T-helper 1 cell treated with Interleukin-12 subunit alpha and Interleukin-12 subunit beta and Interleukin-4 antibody, amounts not matched to agents 30 ng/mL and 1 ng/mL, for 36 hours (primary cell): Measurements from ENCODE around the gene CST3. TPM values are rescaled to one million over a fixed set of nuclear protein-coding genes. Genes with fewer than 3 reads are reported as not detected.
"Not testable (repeated sequence)": the region's sequence is repeated elsewhere in the genome, so short reads cannot be mapped to it uniquely, and the experiment has no call there.

ENCODE experiments used
- intact Hi-C: fragments of 100-400 bp; cut with micrococcal nuclease; formaldehyde crosslinking; loops from one replicate; pipeline ENCODE4 v1.15.1; 2024
- total RNA-seq: library from RNA; stranded (reverse); gene quantifications from 2 replicates; pipeline ENCODE4 v1.2.3, GENCODE V29; 2022

The CST3 gene
- total RNA-seq, 1 donor from 2014 or later = 0.83 TPM

DNA sequence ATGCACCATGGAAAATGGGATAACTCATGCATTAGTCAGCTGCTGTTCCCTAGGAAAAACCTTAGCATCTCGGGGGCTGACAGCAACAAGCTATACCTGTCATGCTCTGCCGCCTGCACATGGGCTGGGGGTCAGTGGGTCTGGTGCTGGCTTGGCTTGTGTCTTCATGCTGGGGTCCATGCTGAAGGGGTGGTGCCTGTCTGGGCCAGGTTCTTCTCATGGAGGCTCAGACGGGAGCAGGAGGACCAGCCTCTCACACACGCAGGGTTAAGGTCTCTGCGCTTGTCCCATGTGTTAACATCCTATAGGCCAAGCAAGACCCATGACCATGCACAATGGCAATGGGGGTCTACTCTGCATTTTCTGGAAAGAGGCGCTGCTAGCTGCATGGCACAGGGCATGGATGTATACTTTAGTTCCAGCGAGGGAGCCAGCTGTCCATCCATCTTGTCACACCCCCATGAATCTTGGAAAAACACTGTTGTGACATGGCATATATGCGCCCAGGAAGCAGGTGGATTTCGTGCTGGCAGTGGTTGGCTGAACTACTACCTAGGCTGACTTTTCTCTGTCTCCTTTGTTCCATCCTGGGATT is 24.6 kb upstream of the CST3 start:
- intact Hi-C loops = no loop called here

- intact Hi-C loops = no loop called here
These were observed 23.3 kb upstream of the CST3 start for GRCh38 chr20:23661002-23661429.

DNA sequence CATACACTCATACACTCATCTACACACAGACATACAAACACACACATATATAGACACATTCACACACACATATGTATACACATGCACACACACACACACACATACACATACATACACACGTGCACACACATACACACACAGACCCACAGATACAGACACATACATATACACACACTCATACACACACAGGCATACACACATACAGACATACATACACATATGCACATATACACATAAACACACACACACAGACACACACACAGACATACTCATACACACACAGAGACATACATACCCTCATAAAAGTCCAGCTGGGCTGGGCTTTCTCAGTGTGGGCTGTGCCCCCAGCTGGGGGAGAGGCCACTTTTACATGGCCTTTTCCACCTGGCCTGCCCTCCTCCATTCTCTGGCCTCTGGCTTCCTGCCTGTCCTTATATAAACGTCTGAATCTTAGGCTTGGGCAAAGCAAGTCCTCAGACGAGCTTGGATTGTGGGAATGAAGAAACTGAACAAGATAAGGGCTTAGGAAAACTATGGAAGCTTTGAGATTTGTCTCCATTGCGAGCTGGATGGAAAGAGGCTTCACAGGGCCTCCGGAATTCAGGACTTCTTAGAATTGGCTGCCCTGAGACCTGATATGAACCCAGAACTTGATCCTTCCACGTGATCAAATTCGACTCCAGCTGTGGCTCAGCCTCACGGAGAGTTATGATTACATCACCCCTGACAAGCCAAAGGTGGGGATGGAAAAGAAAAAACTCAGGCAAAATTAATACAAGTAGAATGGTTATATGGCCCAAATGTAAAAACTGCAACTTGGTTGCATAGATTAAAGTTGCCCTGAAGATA is 22.5 kb upstream of the CST3 start:
- intact Hi-C loops = no loop called here

GRCh38 chr20:23659610-23659988 is 21.8 kb upstream of the CST3 start:
- intact Hi-C loops = not testable (repeated sequence)

GRCh38 chr20:23658989-23659609 is 21.3 kb upstream of the CST3 start:
- intact Hi-C loops = no loop called here

DNA sequence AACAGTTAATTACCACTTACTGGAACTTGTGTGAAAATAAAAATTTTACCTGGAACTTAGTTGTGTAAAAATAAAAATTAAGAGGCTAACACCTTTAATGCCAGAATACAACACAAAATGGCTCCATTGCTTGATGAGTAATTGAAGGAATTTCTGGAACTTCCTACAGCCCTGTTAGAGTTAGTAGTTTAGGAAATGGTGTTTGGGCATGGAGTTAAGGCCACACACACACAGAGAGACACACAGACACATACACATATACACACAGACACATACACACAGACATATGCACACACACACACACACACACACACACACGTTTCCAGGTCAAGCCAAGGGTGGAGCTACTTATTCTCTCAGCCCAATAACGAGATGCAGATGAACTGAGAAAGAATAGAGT is 20.6 kb upstream of the CST3 start:
- intact Hi-C loops = no loop called here

DNA sequence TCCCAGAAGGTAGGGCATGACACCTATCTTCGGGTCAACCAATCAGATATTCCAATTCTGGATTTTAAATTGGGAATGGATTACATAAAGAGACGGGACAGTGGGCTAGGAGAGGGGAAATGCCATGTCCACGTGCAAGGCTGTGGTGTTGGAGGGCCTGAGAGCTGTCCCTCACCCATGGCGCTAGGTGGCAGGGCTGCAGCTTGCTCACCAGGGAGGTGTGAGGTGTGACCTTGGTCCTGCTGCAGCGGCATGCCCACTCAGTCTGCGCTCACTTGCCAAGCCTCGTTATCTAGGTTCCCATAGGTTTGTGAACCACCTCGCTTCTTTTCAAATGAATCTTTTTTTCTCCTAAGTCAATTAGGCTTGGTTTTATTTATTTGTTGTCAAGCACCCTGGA is 19.4 kb upstream of the CST3 start:
- intact Hi-C loops = no loop called here

- intact Hi-C loops = no loop called here
These were observed 18.6 kb upstream of the CST3 start for GRCh38 chr20:23656372-23656771.

GRCh38 chr20:23655491-23656211 is 17.9 kb upstream of the CST3 start:
- intact Hi-C loops = no loop called here

- intact Hi-C loops = no loop called here
These were observed 17.0 kb upstream of the CST3 start for GRCh38 chr20:23654717-23655116.

DNA sequence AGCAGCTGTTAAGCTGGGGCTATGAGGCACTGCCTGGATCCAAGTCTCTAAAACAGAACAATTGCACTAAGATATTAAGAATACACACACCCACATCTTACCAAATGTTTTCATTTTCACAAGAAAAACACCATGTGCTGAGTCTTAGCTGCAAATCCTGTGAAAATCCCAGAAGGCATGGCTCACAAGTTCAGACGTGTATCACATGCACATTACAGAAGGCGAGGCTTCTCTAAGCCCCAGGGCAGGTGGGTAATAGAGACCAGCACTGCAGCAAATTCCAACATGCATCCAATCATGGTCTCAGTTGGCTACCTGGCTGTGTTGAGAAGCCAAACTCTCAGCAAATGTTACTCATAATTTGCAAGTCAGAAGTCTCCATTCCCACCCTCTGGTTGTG is 16.2 kb upstream of the CST3 start:
- intact Hi-C loops = no loop called here

- intact Hi-C loops = no loop called here
These were observed 15.7 kb upstream of the CST3 start for GRCh38 chr20:23653400-23653938.

DNA sequence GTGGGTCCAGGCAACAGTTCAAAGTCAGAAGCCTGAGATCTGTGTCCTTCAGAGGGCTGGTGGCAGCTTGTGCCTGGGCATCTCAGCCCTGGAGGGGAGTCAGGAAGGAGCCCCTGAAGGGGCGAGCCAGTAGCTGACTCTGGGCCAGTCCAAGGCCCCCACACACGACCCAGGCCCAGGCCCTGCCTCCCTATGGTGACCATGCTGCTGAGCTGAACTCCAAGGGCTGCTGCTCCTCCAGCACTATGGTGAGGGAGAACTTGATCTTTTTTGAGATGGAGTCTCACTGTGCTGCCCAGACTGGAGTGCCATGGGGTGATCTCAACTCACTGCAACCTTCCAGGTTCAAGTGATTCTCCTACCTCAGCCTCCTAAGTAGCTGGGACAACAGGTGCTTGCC is 15.2 kb upstream of the CST3 start:
- intact Hi-C loops = no loop called here

DNA sequence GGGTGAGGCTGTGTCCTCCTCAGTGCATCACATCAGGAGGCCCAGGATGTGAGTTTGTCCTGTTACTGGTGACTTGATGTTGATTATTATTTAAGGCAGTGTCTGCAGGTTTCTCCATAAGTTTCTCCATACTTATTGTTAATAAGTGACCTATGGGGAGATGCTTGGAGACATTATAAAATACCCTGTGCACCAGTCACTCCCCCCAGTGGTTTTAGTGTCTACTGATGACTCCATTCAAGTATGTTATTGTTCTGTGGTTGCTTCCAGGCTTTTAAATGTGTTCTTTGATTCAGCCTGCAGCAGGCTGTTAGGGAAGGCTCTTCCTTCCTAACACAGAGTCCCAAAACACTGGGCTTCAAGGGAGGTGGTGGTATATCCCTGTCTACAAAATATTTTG is 14.6 kb upstream of the CST3 start:
- intact Hi-C loops = no loop called here

GRCh38 chr20:23651117-23651516 is 13.4 kb upstream of the CST3 start:
- intact Hi-C loops = no loop called here

DNA sequence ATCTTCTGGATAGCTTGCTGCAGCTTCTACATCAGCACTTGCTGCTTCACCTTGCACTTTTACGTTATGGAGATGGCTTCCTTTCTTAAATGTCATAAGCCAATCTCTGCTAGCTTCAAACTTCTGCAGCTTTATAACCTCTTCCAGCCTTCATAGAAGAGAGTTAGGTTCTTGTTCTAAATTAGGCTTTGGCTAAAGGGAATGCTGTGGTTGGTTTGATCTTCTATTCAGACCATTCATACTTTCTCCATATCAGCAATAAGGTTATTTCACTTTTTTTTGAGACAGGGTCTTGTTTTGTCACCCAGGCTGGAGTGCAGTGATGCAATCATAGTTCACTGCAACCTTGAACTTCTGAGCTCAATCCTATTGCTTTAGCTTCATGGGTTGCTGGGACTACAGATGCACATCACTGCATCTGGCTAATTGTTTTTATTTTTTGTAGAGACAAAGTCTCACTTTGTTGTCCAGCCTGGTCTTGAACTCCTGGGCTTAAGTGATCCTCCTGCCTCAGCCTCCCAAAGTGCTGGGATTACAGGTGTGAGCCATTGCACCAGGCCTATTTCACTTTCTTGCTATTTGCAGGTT is 12.2 kb upstream of the CST3 start:
- intact Hi-C loops = no loop called here

DNA sequence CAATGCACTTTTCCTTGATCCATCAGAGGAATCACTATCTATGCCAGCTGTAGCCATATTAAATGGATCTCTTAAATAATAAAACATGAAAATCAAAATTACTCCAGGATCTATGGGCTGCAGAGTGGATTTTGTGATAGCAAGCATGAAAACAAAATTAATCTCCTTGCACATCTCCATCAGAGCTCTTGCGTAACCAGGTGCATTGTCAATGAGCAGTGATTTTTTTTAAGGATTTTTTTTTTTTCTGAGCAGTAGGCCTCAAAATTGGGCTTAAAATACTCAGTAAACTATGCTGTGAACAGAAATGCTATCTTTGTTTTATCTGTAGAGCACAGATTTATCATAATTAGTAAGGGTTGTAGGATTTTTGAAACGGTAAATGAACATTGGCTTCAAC is 11.5 kb upstream of the CST3 start:
- intact Hi-C loops = no loop called here

- intact Hi-C loops = no loop called here
These were observed 9.6 kb upstream of the CST3 start for GRCh38 chr20:23647346-23647745.

- intact Hi-C loops = no loop called here
These were observed 8.5 kb upstream of the CST3 start for GRCh38 chr20:23646106-23646873.

DNA sequence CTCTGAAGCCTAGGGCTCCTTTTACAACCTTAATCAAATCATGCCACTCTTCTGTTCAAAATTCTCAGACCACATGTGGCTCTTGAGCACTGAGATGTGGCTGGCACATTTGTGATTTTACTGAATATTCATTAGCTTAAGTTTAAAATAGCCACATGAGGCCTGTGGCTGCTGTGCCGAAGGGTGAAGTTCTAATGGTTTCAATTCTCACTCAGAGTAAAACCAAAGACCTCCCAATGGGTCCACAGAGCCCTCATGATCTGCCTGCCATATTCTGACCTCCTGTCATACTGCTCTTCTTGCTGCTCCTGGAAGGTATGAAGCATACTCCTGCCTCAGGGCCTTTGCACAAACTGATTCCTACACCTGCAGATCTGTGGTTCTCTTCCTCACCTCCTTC is 7.8 kb upstream of the CST3 start:
- intact Hi-C loops = no loop called here

DNA sequence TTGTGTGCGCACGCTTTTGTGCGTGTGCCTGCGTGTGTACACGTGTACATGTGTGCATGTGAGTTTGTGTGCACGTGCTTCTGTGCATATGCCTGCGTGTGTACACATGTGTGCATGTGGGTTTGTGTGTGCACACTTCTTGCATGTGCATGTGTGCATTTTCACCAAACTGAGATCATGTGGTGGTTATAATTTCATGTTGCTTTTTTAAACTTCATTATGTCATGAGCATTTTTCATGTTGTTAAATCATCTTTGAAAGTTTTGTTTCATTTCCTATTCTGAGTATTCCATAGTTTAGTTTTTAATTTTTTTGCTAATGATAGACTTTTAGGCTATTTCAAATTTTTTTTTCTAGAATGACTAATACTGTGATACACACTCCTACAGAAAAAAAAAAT is 6.4 kb upstream of the CST3 start:
- intact Hi-C loops = no loop called here
